ENCODE measurements around the gene ZSWIM9. TPM values are rescaled to one million over a fixed set of nuclear protein-coding genes. Genes with fewer than 3 reads are reported as not detected.

ZSWIM9 gene
- total RNA-seq, 1 donor from 2014 or later = 9.7 TPM

GRCh38 chr19:48244281-48244680 is 73.8 kb downstream of the ZSWIM9 start:
- intact Hi-C loops (cut with micrococcal nuclease) = no loop called here
- peak; percentile 14 for DNase-seq (ENCODE audit: low spot score)
- Mint-ChIP-seq H3K9me3 (no peaks in the 10 kb centered on the region), H3K27me3 (ENCODE audit: low read depth) (no peaks in the 10 kb centered on the region), H3K27ac (peak overlapping the region; percentile 87), H3K36me3 (ENCODE audit: low read depth) (peaks cover 68% of the 10 kb centered on the region), H3K4me1 (ENCODE audit: low read depth) (peaks cover 53% of the 10 kb centered on the region), H3K4me3 (ENCODE audit: low read depth) (peak overlapping the region; percentile 74)

DNA sequence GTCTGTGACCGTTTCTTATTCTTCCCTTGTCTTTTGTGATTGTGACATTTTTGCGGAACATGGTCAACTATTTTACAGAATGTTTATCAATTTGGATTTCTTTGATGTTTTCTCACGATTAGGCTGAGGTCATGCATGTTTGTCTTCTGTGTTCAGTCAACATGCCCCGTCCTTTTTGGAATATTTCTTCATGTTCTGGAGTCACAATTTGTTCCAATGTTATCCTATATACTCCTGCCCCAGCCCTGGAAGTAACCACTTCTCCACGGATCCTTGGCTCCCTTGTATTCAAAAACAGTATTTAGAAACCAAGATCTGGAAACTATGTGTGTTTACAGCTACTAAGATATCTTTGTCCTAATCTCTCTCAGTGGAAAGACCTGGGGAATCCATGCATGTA is 75.6 kb downstream of the ZSWIM9 start:
- peaks cover 65% of the 10 kb centered on the region for H3K4me1 Mint-ChIP-seq (ENCODE audit: low read depth)
- DNase-seq (ENCODE audit: low spot score) = no peak
- peaks cover 58% of the 10 kb centered on the region for H3K36me3 Mint-ChIP-seq (ENCODE audit: low read depth)
- intact Hi-C loops (cut with micrococcal nuclease) = no loop called here
- H3K27me3 Mint-ChIP-seq (ENCODE audit: low read depth) = no peaks in the 10 kb centered on the region
- H3K27ac Mint-ChIP-seq = peak overlapping the region; percentile 67
- no peaks in the 10 kb centered on the region for H3K9me3 Mint-ChIP-seq
- H3K4me3 Mint-ChIP-seq (ENCODE audit: low read depth) = peak overlapping the region; percentile 49

DNA sequence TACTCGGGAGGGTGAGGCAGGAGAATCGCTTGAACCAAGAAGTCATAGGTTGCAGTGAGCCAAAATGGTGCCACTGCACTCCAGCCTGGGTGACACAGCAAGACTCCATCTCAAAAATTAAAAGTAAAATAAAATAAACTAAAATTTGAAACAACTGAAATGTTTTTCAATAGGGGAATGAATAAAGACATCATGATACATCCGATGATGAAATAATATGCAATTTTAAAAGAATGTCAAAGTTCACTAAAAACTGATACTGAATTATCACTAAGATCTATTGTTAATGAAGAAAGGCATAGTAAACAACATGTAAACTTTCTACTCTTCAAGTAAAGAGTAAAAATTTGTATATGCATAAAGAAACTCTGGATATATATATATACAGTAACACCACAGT is 76.7 kb downstream of the ZSWIM9 start:
- H3K4me1 Mint-ChIP-seq (ENCODE audit: low read depth) = peaks cover 67% of the 10 kb centered on the region
- peaks cover 54% of the 10 kb centered on the region for H3K36me3 Mint-ChIP-seq (ENCODE audit: low read depth)
- no peak overlapping the region for H3K4me3 Mint-ChIP-seq (ENCODE audit: low read depth)
- no peak overlapping the region for H3K27ac Mint-ChIP-seq
- intact Hi-C loops (cut with micrococcal nuclease) = no loop called here
- no peaks in the 10 kb centered on the region for H3K9me3 Mint-ChIP-seq
- no peak for DNase-seq (ENCODE audit: low spot score)
- no peaks in the 10 kb centered on the region for H3K27me3 Mint-ChIP-seq (ENCODE audit: low read depth)

Other genes starting within 250 kb of the ZSWIM9 start
- gene BSPH1, start 178.5 kb upstream of the ZSWIM9 start, total RNA-seq = not detected in 2 replicates
- gene ELSPBP1, start 176.0 kb upstream of the ZSWIM9 start, total RNA-seq = not detected in 2 replicates
- not detected in 2 replicates for gene CABP5, start 126.6 kb upstream of the ZSWIM9 start, total RNA-seq
- 11.3 and 11.4 TPM in 2 replicates for gene PLA2G4C, start 59.9 kb upstream of the ZSWIM9 start, total RNA-seq
- 119 and 125 TPM in 2 replicates for gene LIG1, start 336 bp upstream of the ZSWIM9 start, total RNA-seq
- gene CARD8, start 85.2 kb downstream of the ZSWIM9 start, total RNA-seq = 108 and 110 TPM in 2 replicates
- gene ZNF114, start 99.4 kb downstream of the ZSWIM9 start, total RNA-seq = 0.37 and 0.94 TPM in 2 replicates
- gene EMP3, start 154.9 kb downstream of the ZSWIM9 start, total RNA-seq = 318 and 329 TPM in 2 replicates
- gene TMEM143, start 193.3 kb downstream of the ZSWIM9 start, total RNA-seq = 12.8 and 13.1 TPM in 2 replicates
- not detected in 2 replicates for gene SYNGR4, start 193.7 kb downstream of the ZSWIM9 start, total RNA-seq
- 80.2 and 87.8 TPM in 2 replicates for gene KDELR1, start 220.9 kb downstream of the ZSWIM9 start, total RNA-seq
- 0.34 and 0.39 TPM in 2 replicates for gene GRIN2D, start 223.0 kb downstream of the ZSWIM9 start, total RNA-seq

Data from activated T-helper 2 cell treated with anti-CD3 and anti-CD28 coated beads, Interferon-gamma antibody, Interleukin-2, Interleukin-4, amounts not matched to agents 10 μg/mL and 5 μg/mL and 100 μg/mL, durations not matched to agents 14 hours and 24 hours and 36 hours (primary cell).